ENCODE results near the gene TFDP1.
A peak's percentile ranks its signal among the peaks of the same experiment; 100 is the strongest.
"Not testable (repeated sequence)": the region's sequence is repeated elsewhere in the genome, so short reads cannot be mapped to it uniquely, and the experiment has no call there.

TFDP1 gene

DNA sequence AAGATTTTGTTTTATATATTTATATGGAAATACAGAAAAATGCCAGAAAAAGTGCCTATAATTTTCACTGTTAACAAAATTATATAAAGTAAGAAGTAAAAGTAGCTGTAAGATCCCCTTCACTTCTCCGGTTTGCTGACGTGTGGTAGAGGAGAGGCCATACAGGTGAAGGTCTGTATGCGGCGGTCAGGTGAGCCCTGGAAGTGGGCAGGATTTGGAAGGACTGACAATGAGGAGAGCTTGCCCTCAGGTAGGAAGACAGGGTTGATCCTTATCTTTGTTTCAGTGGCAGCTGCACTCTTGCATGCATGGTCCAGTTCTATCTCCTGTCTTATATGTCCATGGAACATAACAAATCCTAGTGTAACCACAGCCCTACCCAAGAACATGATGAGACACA is 16.9 kb upstream of the TFDP1 start:
- DNase-seq (ENCODE audit: low read depth, low spot score): peak; percentile 45

- no peak for DNase-seq (ENCODE audit: low read depth, low spot score)
Measured at GRCh38 chr13:113573065-113573464, 11.5 kb upstream of the TFDP1 start.

DNA sequence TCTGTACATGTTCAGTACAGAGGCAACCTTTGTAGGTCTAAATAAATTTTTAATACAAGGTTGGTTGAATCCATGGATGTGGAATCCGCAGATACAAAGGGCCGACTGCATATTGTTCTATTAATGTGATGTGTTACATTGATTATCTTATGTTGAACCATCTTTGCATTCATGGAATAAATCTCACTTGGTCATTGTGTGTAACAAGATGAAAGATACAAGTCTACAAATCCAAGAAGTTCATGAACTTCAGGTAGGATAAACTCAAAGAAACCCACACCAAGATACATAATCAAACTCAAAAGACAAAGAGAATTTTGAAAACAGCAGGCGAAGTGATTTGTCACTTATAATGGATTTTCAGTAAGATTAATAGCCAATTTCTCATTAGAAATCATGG is 8.0 kb upstream of the TFDP1 start:
- DNase-seq (ENCODE audit: low read depth, low spot score): no peak

DNA sequence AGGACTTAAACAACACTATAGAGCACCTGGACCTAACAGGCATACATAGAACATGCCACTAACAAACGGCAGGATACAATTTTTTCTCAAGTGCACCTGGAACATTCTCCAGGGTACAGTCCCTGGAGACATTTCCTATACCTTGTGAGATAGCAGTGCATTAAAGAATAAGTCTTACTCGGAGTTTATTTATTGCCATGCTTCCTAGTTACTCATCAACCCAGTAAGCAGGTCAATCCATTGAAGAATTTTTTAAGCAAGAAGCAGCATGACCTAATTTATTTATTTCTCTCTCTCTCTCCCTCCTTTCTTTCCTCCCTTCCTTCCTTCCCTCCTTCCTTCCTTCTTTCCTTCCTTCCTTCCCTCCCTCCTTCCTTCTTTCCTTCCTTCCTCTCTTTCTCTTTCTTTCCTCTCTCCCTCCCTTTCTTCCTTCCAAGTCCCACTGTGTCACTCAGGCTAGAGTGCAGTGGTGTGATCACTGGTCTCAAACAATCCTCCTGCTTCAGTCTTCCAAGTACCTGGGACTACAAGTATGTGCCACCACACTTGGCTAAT is 6.6 kb upstream of the TFDP1 start:
- no peak for DNase-seq (ENCODE audit: low read depth, low spot score)

- DNase-seq (ENCODE audit: low read depth, low spot score): no peak
Measured at GRCh38 chr13:113579686-113580085, 4.9 kb upstream of the TFDP1 start.

GRCh38 chr13:113581871-113582270 is 2.7 kb upstream of the TFDP1 start:
- no peak for DNase-seq (ENCODE audit: low read depth, low spot score)

DNA sequence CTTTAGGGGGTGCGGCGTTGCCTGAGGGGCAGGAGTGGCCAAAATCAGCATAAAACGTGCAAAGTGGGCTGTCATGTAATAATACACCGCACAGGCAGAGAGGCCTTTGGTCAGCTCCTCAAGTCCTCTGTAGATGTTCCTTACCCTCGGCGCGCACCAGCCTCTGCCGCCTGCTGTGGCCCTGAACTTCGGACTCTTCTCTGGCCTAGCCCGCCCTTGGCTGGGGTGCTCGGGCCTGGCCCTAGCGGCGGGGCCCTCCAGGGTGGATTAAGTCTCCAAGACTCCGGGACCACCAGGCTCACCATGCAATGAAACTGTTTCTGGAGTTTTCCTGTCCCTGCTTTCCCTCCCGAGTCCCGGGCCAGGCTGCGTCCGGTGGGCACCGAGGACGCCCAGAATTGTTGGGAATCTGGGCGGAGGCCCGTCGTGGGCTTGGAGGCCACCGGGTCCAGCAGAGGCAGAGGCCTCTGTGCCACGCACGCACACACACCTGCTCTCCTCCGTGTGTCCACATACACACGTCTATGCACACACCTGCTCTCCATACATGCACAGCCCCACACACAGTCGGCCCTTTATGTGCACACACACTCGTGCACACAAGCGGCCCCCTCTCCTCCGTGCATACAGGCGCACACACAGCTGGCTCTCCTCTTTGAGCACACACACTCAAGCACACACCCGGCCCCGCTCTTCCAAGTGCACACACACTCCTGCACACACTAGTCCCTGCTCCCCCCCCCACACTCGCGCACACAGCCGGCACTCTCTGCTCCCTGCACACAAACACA is 1.5 kb upstream of the TFDP1 start:
- DNase-seq (ENCODE audit: low read depth, low spot score): no peak

DNA sequence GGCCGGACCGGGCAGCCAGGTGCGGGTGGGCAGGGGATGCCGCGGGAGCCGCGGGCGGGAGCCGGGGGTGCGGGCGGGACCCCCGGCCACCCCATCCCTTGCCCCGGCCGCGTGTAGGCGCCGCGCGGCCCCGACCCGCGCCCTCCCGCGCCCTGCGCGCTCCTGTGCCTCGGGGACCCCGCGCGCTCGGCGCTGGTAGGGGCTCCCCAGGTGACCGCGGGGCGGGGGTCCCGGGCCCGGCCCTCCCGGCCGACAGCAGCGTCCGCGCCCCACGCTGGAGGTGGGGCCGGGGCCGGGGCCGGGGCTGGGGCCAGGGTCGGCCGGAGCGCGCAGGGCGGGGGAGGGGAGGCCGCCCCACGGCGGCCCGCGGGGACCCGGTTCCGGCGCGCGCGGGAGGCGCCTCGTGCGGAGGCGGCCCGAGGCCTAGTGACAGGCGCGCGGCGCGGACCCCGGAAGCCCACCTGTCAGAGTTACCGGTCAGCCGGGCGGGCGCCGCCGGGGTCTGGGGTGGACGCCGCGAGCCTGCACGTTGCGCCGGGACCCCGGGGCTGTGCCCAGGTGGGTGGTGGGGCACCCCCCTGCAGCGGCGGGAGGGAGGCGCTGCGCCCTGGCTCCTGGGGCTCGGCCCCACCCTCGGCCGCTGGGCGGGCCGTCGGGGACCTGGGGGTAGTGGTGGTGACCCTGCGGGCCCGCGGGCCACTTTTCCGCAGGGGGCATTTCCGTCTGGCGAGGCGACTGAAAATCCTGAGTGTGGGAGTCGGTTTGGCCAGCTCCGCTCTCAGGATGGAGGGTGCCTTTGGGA is 518 bp downstream of the TFDP1 start:
- DNase-seq (ENCODE audit: low read depth, low spot score): no peak

DNA sequence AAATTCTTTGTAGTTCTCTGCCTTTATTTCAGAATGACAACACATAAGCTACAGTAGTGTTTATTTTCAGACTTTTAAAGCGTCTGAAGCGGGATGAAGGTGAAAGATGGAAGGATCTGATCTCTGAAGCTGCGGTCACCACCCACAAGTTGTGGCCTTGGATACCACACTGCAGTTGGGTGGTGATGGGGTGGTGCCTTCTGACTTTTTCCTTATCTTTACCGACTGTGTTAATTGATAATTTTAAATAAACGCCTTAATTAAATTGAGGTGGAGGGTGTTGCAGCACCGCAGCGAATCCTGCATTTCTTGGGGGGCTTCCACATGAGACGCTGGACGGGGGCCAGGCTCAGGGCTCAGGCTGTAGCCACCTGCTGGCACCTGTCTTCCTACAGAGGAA is 1.3 kb downstream of the TFDP1 start:
- no peak for DNase-seq (ENCODE audit: low read depth, low spot score)

DNA sequence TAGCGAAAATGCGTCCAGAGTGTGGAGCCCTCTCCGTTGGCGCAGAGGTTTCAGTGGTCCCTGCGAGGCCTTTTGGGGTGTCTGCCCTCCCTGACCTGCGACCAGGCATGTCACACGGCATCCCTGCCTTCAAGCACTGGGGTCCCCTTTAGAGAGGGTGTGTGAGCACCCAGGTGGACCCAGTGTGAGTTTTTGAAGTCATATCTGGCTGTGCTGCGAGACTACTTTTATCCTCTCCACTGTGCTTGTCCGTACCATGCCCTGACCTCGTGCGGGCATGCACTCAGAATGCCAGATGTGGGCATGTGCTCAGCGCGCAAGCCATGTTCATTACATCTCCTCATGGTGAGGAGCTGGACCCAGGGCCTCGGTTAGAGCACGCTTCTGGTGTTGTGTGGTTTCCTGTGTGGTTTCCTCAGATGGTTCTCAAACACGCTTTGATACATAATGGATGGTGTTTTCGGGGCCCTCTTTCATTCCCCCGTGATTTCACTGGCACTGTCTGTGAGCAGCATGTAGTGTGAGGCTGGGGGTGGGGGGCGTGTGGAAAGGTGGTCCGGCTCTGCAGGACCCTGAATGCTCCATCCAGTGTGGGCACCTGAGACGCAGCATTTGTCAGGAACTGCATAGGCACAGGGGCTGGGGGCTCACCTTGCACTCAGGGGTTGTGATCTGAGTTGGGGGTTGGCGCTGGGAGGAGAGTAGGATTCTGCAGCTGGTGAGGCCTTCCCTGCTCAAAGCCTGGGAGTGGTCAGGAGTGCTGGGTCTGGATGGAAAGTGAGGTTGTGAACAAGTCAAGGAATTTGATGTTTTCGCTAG is 2.3 kb downstream of the TFDP1 start:
- no peak for DNase-seq (ENCODE audit: low read depth, low spot score)

DNA sequence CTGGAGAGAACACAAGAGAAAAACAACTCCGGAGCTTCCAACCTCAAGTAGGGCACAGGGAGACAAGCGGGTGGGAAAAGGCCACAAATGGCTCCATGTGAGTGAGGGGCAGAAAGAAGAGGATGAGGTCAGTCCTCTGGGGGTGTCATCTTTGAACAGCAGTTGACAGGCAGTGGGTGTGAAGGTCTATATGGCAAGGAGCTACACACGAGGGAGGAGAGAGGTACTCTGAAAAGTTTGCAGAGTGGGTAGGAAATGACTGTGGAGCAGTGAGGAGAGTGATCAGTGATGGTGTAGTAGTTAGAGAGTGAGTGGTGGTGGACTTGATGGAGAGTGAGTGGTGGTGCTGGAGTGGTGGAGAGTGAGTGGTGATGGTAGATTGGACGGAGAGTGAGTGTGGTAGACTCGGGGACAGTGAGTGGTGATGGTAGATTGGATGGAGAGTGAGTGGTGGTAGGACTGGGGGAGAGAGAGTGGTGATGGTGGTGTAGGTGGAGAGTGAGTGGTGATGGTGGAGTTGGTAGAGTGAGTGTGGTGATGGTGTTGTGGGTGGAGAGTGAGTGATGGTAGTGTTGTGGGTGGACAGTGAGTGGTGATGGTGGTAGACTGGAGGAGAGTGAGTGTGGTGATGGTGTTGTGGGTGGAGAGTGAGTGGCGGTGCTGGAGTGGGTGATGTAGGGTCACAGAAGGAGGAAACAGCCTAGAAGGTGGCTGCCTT is 4.0 kb downstream of the TFDP1 start:
- DNase-seq (ENCODE audit: low read depth, low spot score): no peak

DNA sequence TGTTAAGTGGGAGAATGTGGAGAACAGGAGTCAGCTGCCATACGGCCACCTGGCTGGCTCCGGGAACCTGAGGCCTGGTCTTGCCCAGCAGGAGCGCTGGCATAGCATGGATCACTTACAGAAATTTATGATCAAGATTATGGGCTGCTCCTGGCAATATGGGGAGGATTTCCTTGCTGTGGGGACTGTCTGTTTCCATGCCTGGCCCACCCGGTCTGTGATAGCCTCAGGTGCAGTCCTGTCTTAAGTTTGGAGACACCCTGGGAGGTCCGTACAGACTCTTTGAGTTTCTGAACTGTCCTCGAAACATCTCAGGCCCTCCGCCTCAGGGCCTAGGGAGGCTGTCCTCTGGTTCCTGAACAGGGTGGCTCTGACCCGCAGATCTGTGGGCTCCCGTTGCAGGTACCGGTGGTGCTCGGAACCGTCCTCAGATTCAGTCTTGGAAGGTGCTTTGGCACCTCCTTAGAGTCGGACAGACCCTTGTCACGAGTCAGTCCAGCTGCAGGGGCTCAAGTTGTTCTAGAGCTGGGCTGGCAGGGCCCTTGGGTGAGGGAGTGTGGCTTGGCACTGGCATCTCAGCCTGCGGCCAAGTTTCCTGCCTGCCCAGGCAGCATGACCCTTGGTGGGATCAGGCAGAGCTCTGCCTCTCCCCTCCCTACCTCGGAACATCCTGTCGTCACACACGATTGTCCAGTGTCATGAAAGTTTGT is 4.9 kb downstream of the TFDP1 start:
- DNase-seq (ENCODE audit: low read depth, low spot score): no peak

- DNase-seq (ENCODE audit: low read depth, low spot score): no peak
Measured at GRCh38 chr13:113589961-113590339, 5.4 kb downstream of the TFDP1 start.

DNA sequence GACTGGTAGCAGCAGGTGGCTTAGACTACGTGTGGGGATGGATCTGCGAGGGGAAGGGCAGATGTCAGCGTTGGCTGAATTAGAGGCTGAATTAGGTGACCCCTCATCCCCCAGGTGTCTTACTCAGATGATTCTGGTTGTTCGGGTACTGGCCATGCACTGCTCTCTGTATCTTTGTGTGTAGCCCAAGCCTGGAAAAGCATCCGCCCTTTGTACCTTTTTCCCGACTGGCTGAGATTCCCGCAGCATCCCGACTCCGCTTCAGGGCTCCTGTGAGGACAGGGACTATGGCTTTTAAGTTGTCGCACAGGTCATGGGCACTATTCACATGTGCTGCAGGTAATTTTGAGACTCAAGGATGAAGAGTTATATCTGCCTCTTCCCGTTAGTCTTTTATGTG is 7.2 kb downstream of the TFDP1 start:
- DNase-seq (ENCODE audit: low read depth, low spot score): no peak

DNA sequence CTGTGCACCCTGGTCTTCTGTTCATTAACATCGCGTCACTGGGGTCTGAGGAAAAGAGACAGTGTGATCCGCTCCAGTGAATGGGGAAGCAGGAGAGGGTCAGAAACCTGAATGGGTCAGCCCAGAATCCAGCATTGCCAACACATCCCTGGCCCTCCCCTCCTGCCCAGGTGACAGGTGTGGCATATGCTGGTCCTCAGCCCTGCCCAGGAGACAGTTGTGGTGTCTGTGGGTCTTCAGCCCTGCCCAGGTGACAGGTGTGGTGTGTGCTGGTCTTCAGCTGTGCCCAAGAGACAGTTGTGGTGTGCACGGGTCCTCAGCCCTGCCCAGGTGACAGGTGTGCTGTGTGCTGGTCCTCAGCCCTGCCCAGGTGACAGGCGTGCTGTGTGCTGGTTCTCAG is 8.0 kb downstream of the TFDP1 start:
- no peak for DNase-seq (ENCODE audit: low read depth, low spot score)

DNA sequence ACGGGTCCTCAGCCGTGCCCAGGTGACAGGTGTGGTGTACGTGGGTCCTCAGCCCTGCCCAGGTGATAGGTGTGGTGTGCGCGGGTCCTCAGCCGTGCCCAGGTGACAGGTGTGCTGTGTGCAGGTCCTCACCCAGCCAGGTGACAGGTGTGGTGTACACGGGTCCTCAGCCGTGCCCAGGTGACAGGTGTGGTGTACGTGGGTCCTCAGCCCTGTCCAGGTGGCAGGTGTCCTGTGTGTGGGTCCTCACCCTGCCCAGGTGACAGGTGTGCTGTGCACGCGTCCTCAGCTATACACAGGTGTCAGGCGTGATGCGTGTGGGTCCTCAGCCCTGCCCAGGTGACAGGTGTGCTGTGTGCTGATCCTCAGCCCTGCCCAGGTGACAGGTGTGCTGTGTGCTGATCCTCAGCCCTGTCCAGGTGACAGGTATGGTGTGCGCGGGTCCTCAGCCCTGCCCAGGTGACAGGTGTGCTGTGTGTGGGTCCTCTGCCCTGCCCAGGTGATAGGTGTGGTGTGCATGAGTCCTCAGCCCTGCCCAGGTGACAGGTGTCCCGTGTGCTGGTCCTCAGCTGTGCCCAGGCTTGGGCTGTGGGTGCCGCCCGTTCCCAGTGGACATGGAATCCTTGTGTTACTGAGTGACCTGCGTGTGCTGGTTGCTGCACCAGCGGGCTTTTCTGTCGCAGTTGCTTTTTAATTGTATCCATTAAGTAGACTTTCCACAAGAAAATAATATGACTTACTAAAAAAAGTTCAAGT is 9.7 kb downstream of the TFDP1 start:
- not testable (repeated sequence) for DNase-seq (ENCODE audit: low read depth, low spot score)

- no peak for DNase-seq (ENCODE audit: low read depth, low spot score)
Measured at GRCh38 chr13:113595131-113595530, 10.6 kb downstream of the TFDP1 start.

- no peak for DNase-seq (ENCODE audit: low read depth, low spot score)
Measured at GRCh38 chr13:113596321-113597200, 12.0 kb downstream of the TFDP1 start.
